GM12878 (cell line): ENCODE results near the gene TNIP2. TPM values are rescaled to one million over a fixed set of nuclear protein-coding genes. Genes with fewer than 3 reads are reported as not detected.

Experiments
- ATAC-seq: fragments of 200-7000 bp; cut with Tn5 transposase; 3 replicates; pipeline ENCODE4 v1.9.1; 2020; ENCODE audit warnings: mild to moderate bottlenecking, moderate library complexity
- BruUV-seq: library from RNA; stranded (reverse); fragments of 400-500 nt; replicated peaks from 2 replicates; lab custom pipeline; 2021; lab: Mats Ljungman, UMichigan
- CTCF ChIA-PET: fragments of 300-600 bp; sonication (Branson Sonifier 250); formaldehyde crosslinking; extraction: SDS; loops from one replicate; lab custom pipeline; 2021; ENCODE audit warnings: inconsistent platforms; lab: Yijun Ruan, JAX
- POLR2A ChIA-PET: fragments of 350-600 bp; formaldehyde crosslinking; extraction: SDS; loops from one replicate; lab custom pipeline; 2021; ENCODE audit warnings: inconsistent platforms; lab: Charles Lee
- RAD21 ChIA-PET: fragments of 300-600 bp; sonication (Branson Sonifier 250); formaldehyde crosslinking; loops from one replicate; lab custom pipeline; 2023; ENCODE audit warnings: antibody characterized with exemption; ENCODE audit not compliant: unreplicated experiment; lab: Charles Lee
- SMC1A ChIA-PET: fragments of 300-600 bp; sonication (Branson Sonifier 250); formaldehyde crosslinking; loops from one replicate; lab custom pipeline; 2023; ENCODE audit not compliant: unreplicated experiment, uncharacterized antibody; lab: Charles Lee
- DNase-seq: peaks from one replicate; pipeline ENCODE4 v3.0.0-alpha.2; 2011; ENCODE audit warnings: low read depth, low spot score
- FAIRE-seq: peaks from 3 replicates; lab custom pipeline; 2011; peaks lifted over from hg19 to GRCh38; lab: Jason Lieb, UNC
- H2AFZ ChIP-seq: 2 replicates; pipeline ENCODE4 v1.6.0; 2011; ENCODE audit warnings: low read depth, low read length, control low read depth; ENCODE audit not compliant: control insufficient read depth
- H3K27ac ChIP-seq: 2 replicates; pipeline ENCODE4 v1.5.1; 2011; ENCODE audit warnings: control low read depth; ENCODE audit not compliant: control insufficient read depth, insufficient read depth
- H3K27me3 ChIP-seq, 2 experiments: replicated peaks in 1 of 2; 2 replicates each; pipeline versions ENCODE4 v1.6.0 to v1.6.1; 2011; ENCODE audit warnings: low read length in 1 of 2; ENCODE audit not compliant: control insufficient read depth in 2 of 2, insufficient read depth in 2 of 2
- H3K36me3 ChIP-seq, 2 experiments: 2 replicates each; pipeline ENCODE4 v1.5.1; 2011; ENCODE audit warnings: low read length in 1 of 2; ENCODE audit not compliant: control insufficient read depth in 2 of 2, insufficient read depth in 2 of 2
- H3K4me1 ChIP-seq: 2 replicates; pipeline ENCODE4 v1.6.1; 2011; ENCODE audit warnings: mild to moderate bottlenecking, low read length, moderate library complexity, mixed read lengths; ENCODE audit not compliant: control insufficient read depth, insufficient read depth
- H3K4me2 ChIP-seq: 2 replicates; pipeline ENCODE4 v1.6.0; 2011; ENCODE audit warnings: control low read depth; ENCODE audit not compliant: control insufficient read depth, insufficient read depth
- H3K4me3 ChIP-seq: fragments of 200-600 bp; sonication (generic); 2 replicates; pipeline ENCODE4 v1.5.1; 2016
- H3K79me2 ChIP-seq: 2 replicates; pipeline ENCODE4 v1.6.0; 2011; ENCODE audit warnings: low read length; ENCODE audit not compliant: control insufficient read depth, insufficient read depth
- H3K9ac ChIP-seq: 2 replicates; pipeline ENCODE4 v1.8.0; 2011; ENCODE audit warnings: low read length, control low read depth, mixed read lengths; ENCODE audit not compliant: control insufficient read depth, insufficient read depth
- H3K9me3 ChIP-seq: replicated peaks from 3 replicates; pipeline ENCODE4 v1.5.1; 2011; ENCODE audit warnings: mild to moderate bottlenecking, low read length; ENCODE audit not compliant: control insufficient read depth, insufficient read depth
- H4K20me1 ChIP-seq: 2 replicates; pipeline ENCODE4 v1.6.0; 2011; ENCODE audit not compliant: control insufficient read depth, insufficient read depth
- CEBPB ChIP-seq, 2 experiments: fragments of 150-350 bp in 1 of 2; IDR thresholded peaks; 2 replicates each; pipeline ENCODE4 v1.6.1; 2012 to 2014; ENCODE audit warnings: low read depth in 2 of 2, low read length in 2 of 2, borderline replicate concordance in 1 of 2, inconsistent platforms in 1 of 2
- CHD1 ChIP-seq: IDR thresholded peaks from 2 replicates; pipeline ENCODE4 v1.6.1; 2012; ENCODE audit warnings: low read depth, low read length, improper control_type of control experiment
- CREM ChIP-seq: IDR thresholded peaks from 2 replicates; pipeline ENCODE4 v1.6.1; 2014; ENCODE audit warnings: antibody characterized with exemption, low read depth
- HDGF ChIP-seq: fragments of 450-650 bp; IDR thresholded peaks from 2 replicates; pipeline ENCODE4 v1.6.1; 2016; ENCODE audit warnings: antibody characterized with exemption
- KLF5 ChIP-seq: fragments of 450-650 bp; IDR thresholded peaks from 2 replicates; pipeline ENCODE4 v1.6.1; 2014; ENCODE audit warnings: mild to moderate bottlenecking; ENCODE audit not compliant: partially characterized antibody
- LARP7 ChIP-seq: fragments of 450-650 bp; IDR thresholded peaks from 2 replicates; pipeline ENCODE4 v1.6.1; 2017; ENCODE audit warnings: mild to moderate bottlenecking
- MYB ChIP-seq: fragments of 150-350 bp; IDR thresholded peaks from 2 replicates; pipeline ENCODE4 v1.6.1; 2014; ENCODE audit warnings: mild to moderate bottlenecking, low read depth, low read length, borderline replicate concordance
- NR2C2 ChIP-seq: IDR thresholded peaks from 2 replicates; pipeline ENCODE4 v1.6.1; 2011; ENCODE audit warnings: borderline replicate concordance, low read depth; ENCODE audit not compliant: control insufficient read depth, insufficient read length
- RAD21 ChIP-seq: IDR thresholded peaks from 2 replicates; pipeline ENCODE4 v1.6.1; 2011; ENCODE audit warnings: mild to moderate bottlenecking, low read depth, low read length, moderate library complexity; ENCODE audit not compliant: insufficient read depth
- SMAD1 ChIP-seq: fragments of 450-650 bp; IDR thresholded peaks from 2 replicates; pipeline ENCODE4 v1.6.1; 2018; ENCODE audit warnings: mild to moderate bottlenecking, low read depth; ENCODE audit not compliant: partially characterized antibody
- TBL1XR1 ChIP-seq: IDR thresholded peaks from 2 replicates; pipeline ENCODE4 v1.6.1; 2012; ENCODE audit warnings: low read depth, low read length, improper control_type of control experiment
- TCF7 ChIP-seq: IDR thresholded peaks from 2 replicates; pipeline ENCODE4 v1.6.1; 2014; ENCODE audit warnings: antibody characterized with exemption, borderline replicate concordance
- WRNIP1 ChIP-seq: IDR thresholded peaks from 2 replicates; pipeline ENCODE4 v1.6.1; 2011; ENCODE audit warnings: low read depth, low read length, improper control_type of control experiment, borderline replicate concordance
- YBX1 ChIP-seq: fragments of 450-650 bp; IDR thresholded peaks from 2 replicates; pipeline ENCODE4 v1.6.1; 2016; ENCODE audit warnings: antibody characterized with exemption
- ZNF207 ChIP-seq: fragments of 450-650 bp; IDR thresholded peaks from 2 replicates; pipeline ENCODE4 v1.6.1; 2014; ENCODE audit warnings: antibody characterized with exemption, mild to moderate bottlenecking, borderline replicate concordance
- ZNF24 ChIP-seq: fragments of 450-650 bp; IDR thresholded peaks from 2 replicates; pipeline ENCODE4 v1.6.1; 2017; ENCODE audit warnings: antibody characterized with exemption, mild to moderate bottlenecking
- WGBS: methylation state at CpG from one replicate; pipeline ENCODE4 v1.1.6; 2016; ENCODE audit warnings: low lambda C conversion rate; ENCODE audit not compliant: insufficient replicate concordance, insufficient coverage; ENCODE audit errors: missing lambda C conversion rate; 5-methylcytosine and 5-hydroxymethylcytosine counted together
- in situ Hi-C: fragments of 300-500 bp; cut with MboI; formaldehyde crosslinking; loops from 9 replicates; pipeline ENCODE4 v1.14.3; 2018; ENCODE audit warnings: mixed read lengths
- intact Hi-C: fragments of 100-400 bp; cut with micrococcal nuclease; formaldehyde crosslinking; loops from one replicate; pipeline ENCODE4 v1.14.2; 2022; ENCODE audit not compliant: unreplicated experiment
- polyA plus RNA-seq, 11 experiments: library from polyadenylated mRNA; depleted of rRNA in 4 of 11; unstranded in 6 of 11; stranded (reverse) in 5 of 11; fragments of >200 nt; fragmentation: Nextera tagmentation in 4 of 11; fragmentation: Illumina TruSeq in 1 of 11; extraction: Ambion mirVana in 4 of 11; extraction: Trizol in 1 of 11; gene quantifications; 1 replicate in 1 of 11; 2 replicates in 10 of 11; pipeline versions ENCODE4 v1.2.1 to v1.2.3, GENCODE V29; 2011 to 2016; ENCODE audit warnings: inconsistent platforms in 2 of 11, missing spikeins in 2 of 11, low read depth in 1 of 11
- total RNA-seq, 4 experiments: library from RNA; depleted of rRNA in 3 of 4; stranded (reverse); fragments of >200 nt in 3 of 4; fragmentation: Illumina TruSeq in 1 of 4; extraction: Trizol in 1 of 4; gene quantifications; 2 replicates each; pipeline versions ENCODE4 v1.2.1 to v1.2.3, GENCODE V29; 2013 to 2021
- TF ChIP-seq, protein P1 (sequence below): IDR thresholded peaks from 2 replicates; pipeline ENCODE4 v1.6.1; 2011; ENCODE audit warnings: low read depth, low read length, improper control_type of control experiment, borderline replicate concordance
- TF ChIP-seq, protein P2 (sequence below): fragments of 450-650 bp; IDR thresholded peaks from 2 replicates; pipeline ENCODE4 v1.6.1; 2017; ENCODE audit warnings: low read depth, mild to moderate bottlenecking, moderate library complexity
- TF ChIP-seq, protein P3 (sequence below), 3 experiments: IDR thresholded peaks in 2 of 3; conservative IDR thresholded peaks in 1 of 3; 2 replicates each; pipeline ENCODE4 v1.5.1; 2011; ENCODE audit warnings: low read depth in 3 of 3, low read length in 3 of 3, mild to moderate bottlenecking in 3 of 3, control low read depth in 2 of 3, moderate library complexity in 2 of 3, inconsistent platforms in 1 of 3, mixed read lengths in 1 of 3; ENCODE audit not compliant: control insufficient read depth in 2 of 3, insufficient read depth in 1 of 3; ENCODE audit errors: extremely low read depth in 1 of 3

The TNIP2 gene
- total and polyA plus RNA-seq, 10 of the 15 experiments (the other 5 are each of a cell fraction or from before 2014, with no cell fraction given): 1.4 to 64.9 (median 45.5) TPM

DNA sequence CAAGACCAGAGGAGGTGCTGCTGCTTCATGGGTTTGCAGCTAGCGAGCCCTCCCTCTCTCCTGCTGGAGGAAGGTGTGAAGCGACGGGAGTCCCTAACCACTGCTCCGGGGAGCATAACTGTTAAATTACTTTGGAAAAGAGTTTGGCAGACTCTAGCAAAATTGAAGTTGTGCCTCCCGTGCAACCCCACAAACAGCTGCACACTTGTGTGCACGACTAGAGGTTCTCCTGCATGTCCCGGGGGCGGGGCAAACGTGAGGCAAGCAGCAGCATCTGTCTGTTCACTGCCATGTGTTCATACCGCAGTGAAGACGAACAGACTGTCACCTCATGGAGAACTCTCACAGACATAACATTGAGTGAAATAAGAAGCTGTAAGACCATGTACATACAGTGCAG is 34.5 kb downstream of the TNIP2 start (continued):
- TF ChIP-seq, protein P1, sequence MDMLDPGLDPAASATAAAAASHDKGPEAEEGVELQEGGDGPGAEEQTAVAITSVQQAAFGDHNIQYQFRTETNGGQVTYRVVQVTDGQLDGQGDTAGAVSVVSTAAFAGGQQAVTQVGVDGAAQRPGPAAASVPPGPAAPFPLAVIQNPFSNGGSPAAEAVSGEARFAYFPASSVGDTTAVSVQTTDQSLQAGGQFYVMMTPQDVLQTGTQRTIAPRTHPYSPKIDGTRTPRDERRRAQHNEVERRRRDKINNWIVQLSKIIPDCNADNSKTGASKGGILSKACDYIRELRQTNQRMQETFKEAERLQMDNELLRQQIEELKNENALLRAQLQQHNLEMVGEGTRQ: no peak
- TF ChIP-seq CHD1 (no peak), LARP7 (no peak), TBL1XR1 (no peak), SMAD1 (no peak), YBX1 (no peak), NR2C2 (no peak)
- TF ChIP-seq, all 136 proteins: peak for 0

DNA sequence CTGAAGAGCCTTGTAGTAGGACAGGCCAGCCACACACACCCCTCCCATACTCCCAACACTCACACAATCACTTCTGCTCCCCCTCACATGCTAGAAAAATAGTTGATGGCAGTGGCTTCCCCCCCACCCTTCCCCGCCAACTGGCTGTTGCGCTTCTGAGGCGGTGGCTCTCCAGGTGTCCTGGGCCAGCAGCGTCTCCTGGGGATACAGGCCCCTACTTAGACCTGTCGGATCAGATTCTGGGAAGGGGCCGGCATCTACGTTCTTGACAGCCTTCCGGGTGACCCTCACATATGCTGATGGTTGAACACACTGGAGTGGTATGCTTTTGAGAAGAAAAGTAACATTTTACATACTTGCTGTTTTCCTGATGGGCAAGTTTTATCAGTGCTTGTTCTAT is 39.9 kb downstream of the TNIP2 start:
- SMC1A ChIA-PET: no interaction called here
- RAD21 ChIA-PET: no interaction called here
- Histone ChIP-seq H3K4me1 (peaks cover 20% of the 10 kb centered on the region), H3K79me2 (no peaks in the 10 kb centered on the region; the same call in 1 of the 2 replicates), H3K9me3 (no peaks in the 10 kb centered on the region), H3K27ac (no peak overlapping the region), H3K27me3 (no peaks in the 10 kb centered on the region), H3K9ac (no peak overlapping the region), H4K20me1 (no peaks in the 10 kb centered on the region), H3K36me3 (peaks cover 2 to 14% of the 10 kb centered on the region in 2 experiments), H3K4me3 (no peak overlapping the region), H3K4me2 (no peak overlapping the region), H2AFZ (no peak overlapping the region)
- BruUV-seq: no TSS peak
- intact Hi-C loops (no loop called here), in situ Hi-C loops (no loop called here)
- POLR2A ChIA-PET: no interaction called here
- over 99% methylated on average over 8 of the region's 8 CpGs for WGBS
- CTCF ChIA-PET: no interaction called here
- no peak for TF ChIP-seq RAD21
- no peak for TF ChIP-seq ZNF24
- no peak for TF ChIP-seq CEBPB (IDR thresholded peaks at IDR 0.05; ENCODE audit: borderline replicate concordance in 1 of 2, low read depth in 2 of 2, low read length in 2 of 2)
- no peak for TF ChIP-seq ZNF207
- TF ChIP-seq TBL1XR1: no peak
- TF ChIP-seq CREM: no peak
- TF ChIP-seq MYB: no peak
- no peak for TF ChIP-seq HDGF
- no peak for TF ChIP-seq KLF5
- TF ChIP-seq, protein P2, sequence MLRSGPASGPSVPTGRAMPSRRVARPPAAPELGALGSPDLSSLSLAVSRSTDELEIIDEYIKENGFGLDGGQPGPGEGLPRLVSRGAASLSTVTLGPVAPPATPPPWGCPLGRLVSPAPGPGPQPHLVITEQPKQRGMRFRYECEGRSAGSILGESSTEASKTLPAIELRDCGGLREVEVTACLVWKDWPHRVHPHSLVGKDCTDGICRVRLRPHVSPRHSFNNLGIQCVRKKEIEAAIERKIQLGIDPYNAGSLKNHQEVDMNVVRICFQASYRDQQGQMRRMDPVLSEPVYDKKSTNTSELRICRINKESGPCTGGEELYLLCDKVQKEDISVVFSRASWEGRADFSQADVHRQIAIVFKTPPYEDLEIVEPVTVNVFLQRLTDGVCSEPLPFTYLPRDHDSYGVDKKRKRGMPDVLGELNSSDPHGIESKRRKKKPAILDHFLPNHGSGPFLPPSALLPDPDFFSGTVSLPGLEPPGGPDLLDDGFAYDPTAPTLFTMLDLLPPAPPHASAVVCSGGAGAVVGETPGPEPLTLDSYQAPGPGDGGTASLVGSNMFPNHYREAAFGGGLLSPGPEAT: no peak
- no peak for TF ChIP-seq TCF7
- TF ChIP-seq, protein P3, sequence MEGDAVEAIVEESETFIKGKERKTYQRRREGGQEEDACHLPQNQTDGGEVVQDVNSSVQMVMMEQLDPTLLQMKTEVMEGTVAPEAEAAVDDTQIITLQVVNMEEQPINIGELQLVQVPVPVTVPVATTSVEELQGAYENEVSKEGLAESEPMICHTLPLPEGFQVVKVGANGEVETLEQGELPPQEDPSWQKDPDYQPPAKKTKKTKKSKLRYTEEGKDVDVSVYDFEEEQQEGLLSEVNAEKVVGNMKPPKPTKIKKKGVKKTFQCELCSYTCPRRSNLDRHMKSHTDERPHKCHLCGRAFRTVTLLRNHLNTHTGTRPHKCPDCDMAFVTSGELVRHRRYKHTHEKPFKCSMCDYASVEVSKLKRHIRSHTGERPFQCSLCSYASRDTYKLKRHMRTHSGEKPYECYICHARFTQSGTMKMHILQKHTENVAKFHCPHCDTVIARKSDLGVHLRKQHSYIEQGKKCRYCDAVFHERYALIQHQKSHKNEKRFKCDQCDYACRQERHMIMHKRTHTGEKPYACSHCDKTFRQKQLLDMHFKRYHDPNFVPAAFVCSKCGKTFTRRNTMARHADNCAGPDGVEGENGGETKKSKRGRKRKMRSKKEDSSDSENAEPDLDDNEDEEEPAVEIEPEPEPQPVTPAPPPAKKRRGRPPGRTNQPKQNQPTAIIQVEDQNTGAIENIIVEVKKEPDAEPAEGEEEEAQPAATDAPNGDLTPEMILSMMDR (IDR thresholded peaks at IDR 0.05 in 2 of 3, conservative IDR thresholded peaks at IDR 0.05 in 1 of 3; ENCODE audit: control insufficient read depth in 2 of 3, extremely low read depth in 1 of 3, insufficient read depth in 1 of 3, low read depth in 3 of 3, low read length in 3 of 3): no peak
- TF ChIP-seq WRNIP1: no peak
- TF ChIP-seq CHD1: no peak
- DNase-seq (no peak), FAIRE-seq (no peak), ATAC-seq (no peak)
